HG03097 (cell line): Measurements from ENCODE around the gene TTC23.

Source experiments
- ATAC-seq: cut with Tn5 transposase; IDR thresholded peaks from one replicate; pipeline ENCODE4 v1.9.1; 2021; ENCODE audit not compliant: unreplicated experiment, low FRiP score

TTC23 gene

GRCh38 chr15:99108993-99109392 is 140.4 kb downstream of the TTC23 start:
- no peak for ATAC-seq

- no peak for ATAC-seq
Observed at GRCh38 chr15:99106417-99107220, 142.8 kb downstream of the TTC23 start.

GRCh38 chr15:99105514-99106341 is 143.7 kb downstream of the TTC23 start:
- peak; percentile 38 for ATAC-seq

DNA sequence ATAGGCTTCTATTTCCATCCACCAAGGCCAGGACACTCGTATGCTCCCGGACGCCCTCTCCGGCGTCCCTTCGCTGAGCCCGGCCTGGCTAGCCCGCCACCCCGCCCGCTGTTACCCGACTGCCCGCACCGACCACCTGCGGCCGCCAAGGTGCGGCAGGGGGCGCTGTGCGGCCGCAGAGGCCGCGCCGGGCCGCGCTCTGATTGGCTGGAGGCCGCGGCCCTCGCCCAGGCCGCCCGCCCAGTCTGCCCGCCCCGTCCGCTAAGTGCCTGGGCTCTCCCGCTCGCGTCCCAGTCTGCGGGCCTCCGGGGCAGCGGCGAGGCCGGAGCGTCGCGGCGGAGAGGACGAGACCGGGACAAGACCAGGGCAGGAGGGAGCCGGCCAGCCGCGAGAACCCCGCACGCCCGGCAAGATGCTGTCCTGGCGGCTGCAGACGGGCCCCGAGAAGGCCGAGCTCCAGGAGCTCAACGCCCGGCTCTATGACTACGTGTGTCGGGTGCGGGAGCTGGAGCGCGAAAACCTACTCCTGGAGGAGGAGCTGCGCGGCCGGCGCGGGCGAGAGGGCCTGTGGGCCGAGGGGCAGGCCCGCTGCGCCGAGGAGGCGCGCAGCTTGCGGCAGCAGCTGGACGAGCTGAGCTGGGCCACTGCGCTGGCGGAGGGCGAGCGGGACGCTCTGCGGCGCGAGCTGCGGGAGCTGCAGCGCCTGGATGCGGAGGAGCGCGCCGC is 144.4 kb downstream of the TTC23 start, which contains the start of gene SYNM:
SYNM (plus strand) TSS at position 293 of the 726 bp plus-strand sequence; CDS start at position 413, 120 bp downstream.
- ATAC-seq = peak; percentile 66

- no peak for ATAC-seq
Observed at GRCh38 chr15:99103279-99103678, 146.1 kb downstream of the TTC23 start.

GRCh38 chr15:99102332-99103235 is 146.8 kb downstream of the TTC23 start:
- ATAC-seq = no peak

DNA sequence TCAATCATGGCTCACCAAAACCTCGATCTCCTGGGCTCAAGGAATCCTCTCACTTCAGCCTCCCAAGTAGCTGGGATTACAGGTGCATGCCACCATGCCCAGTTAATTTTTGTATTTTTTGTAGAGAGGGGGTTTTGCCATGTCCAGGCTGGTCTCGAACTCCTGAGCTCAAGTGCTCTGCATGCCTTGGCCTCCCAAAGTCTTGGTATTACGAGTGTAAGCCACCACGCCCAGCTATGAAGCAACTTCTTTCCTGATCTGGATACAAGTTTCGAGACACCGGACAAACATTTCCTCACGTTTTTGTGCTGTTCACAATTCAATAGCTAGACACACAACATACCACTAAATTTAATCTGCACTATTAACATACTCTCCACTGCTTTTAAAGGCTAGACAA is 147.9 kb downstream of the TTC23 start:
- no peak for ATAC-seq

GRCh38 chr15:99100245-99101173 is 148.9 kb downstream of the TTC23 start:
- ATAC-seq = peak; percentile 41

DNA sequence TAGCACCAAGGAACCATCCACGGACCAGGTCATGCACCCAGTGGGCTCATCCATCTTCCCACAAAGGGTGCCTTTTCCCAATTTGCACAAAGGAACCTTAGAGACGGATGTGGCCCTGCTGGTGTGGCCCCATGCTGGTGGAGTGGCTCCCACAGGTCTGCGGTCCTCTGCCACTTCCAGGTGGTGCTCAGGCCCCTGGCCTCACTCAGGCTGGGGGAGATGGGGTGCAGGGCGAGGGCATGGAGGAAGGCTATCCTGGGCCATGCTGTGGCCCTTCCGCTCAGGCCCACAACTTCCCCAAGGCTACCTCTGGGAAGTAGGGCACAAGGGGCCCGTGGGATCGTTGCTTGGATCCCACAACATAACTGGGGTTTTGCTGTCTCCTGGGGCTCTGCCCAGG is 149.7 kb downstream of the TTC23 start:
- ATAC-seq = no peak

GRCh38 chr15:99098991-99099390 is 150.4 kb downstream of the TTC23 start:
- no peak for ATAC-seq

DNA sequence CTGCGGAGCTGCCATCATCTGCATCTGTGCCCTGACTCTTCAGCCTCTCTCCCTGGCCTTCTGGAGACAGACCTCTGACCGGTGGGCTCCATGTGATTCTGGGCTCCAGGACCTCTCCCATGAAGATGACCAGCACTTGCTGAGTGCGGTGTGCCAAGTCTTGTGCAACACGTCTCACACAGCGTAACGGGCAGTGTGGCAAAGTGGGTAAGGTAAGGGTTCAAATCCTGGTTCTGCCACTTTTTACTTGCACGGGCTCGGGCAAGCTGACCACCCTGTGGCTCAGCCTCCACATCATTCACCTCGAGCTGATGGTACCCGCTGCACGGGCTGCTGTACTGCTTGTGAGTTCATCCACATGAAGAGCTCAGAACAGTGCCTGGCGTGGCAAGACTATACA is 151.0 kb downstream of the TTC23 start:
- ATAC-seq = no peak

DNA sequence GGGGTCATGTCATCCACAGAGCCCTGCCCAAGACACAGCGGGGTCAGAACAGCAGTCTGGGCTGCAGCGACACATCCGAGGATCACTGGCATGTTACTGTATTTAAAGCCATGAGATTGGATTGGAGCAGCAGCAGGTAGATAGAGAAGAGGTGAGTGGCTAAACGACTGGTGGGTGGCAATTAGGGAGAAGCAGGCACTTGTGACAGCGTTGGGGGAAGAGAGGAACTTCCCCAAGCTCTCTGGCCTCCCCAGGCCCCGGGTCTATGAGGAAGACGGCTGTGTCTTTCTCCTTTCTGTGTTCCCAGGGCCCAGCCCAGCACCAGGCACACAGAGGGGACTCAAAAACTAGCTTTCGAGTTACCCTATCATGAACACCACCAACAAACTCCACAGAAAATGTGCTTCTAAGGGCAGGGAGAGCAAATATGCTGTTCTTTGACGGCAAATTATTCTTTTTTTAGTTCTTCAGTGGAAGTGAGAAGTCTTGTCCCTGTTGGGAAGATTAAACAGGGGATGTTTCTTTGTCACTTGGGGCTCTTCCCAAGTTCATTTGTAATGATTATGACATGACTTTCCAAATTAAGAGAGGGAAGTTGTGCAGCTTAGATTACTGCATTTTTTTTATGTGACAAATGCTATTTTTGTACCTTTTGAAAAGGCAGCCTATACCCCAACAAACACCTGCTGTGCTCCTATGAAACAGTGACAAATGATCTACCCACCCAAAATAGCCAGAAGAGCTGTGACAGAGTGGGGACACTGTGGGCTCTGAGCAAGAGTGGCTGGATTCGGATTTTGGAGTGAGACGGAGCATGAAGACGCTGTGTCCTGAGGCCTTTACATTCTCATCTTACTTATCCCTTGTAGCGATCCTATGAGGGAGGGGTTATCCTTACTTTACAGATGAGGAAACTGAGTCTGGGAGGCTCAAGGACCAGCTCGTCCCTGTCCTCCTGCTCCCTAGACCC is 151.7 kb downstream of the TTC23 start:
- ATAC-seq = no peak

GRCh38 chr15:99096894-99097426 is 152.4 kb downstream of the TTC23 start:
- ATAC-seq = no peak

DNA sequence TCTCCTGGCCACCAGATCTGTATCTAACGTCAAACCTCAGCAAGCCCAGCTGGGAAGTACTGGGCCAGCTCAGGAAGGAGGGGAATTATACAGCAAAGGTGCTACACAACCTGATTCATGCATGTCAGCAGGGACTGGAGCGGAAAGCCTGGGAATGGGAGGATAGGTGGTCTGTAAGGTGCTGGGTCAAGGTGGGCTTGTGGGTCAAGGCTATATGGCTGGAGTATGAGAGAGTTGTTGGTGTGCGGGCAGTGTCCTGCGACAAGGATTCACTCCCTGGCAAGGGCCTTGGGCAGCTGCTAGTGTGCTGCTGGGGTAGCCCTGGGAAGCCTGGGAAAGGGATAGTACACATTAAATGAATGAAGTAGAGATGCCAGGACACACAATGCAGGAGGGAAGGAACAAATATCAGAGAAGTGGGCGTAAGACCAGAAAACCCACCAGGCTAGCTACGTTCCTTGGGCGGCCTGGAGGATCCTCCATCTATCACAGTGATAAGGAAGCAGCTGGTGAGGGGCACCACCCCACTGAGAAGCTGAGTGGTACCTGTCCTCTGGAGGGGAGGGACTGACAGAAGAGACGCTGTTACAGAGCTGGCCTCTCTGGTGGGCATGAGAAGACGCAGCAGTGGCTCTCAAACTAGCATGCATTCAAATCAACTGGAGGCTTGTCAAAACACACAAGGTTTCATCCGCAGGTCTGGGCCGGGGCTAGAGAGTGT is 153.0 kb downstream of the TTC23 start:
- ATAC-seq = no peak

DNA sequence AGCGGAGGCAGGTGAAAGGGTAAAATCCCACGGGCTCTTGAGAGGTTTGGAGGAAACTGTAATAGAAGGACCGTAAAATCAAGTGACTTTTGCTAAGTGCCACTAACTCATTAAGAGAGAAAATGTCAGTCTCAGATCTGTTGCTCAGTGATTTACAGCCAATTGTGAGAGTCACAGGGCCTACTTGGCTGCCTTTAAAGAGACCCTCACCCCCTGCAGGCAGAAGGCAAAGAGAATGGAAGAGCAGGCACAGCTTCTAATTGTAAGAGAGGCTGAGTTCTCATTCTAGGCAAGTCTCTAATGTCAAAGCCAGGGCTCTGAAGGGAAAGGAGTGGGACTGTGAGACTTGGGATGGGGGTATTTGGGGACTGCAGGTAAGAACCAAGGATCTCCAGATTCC is 153.8 kb downstream of the TTC23 start:
- no peak for ATAC-seq

- ATAC-seq = no peak
Observed at GRCh38 chr15:99092554-99093172, 156.7 kb downstream of the TTC23 start.
